Naive thymus-derived CD4-positive, alpha-beta T cell (primary cell): ENCODE results near the gene PRIM2. TPM values are rescaled to one million over a fixed set of nuclear protein-coding genes. Genes with fewer than 3 reads are reported as not detected.

Experiments used
- ATAC-seq: fragments of 150-1000 bp; cut with Tn5 transposase; 2 replicates; pipeline ENCODE4 v1.10.0; 2021; ENCODE audit warnings: mild to moderate bottlenecking, moderate library complexity
- CTCF ChIA-PET: fragments of 350-600 bp; sonication (Branson Sonifier 250); formaldehyde crosslinking; loops from one replicate; lab custom pipeline; 2021; ENCODE audit warnings: antibody characterized with exemption; lab: Charles Lee
- POLR2A ChIA-PET: fragments of 350-600 bp; sonication (Branson Sonifier 250); formaldehyde crosslinking; loops from one replicate; lab custom pipeline; 2021; ENCODE audit warnings: antibody characterized with exemption, inconsistent platforms; lab: Charles Lee
- DNase-seq, 9 donors: peaks; one replicate each; pipeline versions ENCODE4 v3.0.0 to v3.0.0-alpha.2; 2020 to 2022; ENCODE audit warnings: mixed read lengths in 1 of 9
- H3K27ac ChIP-seq: one replicate; pipeline ENCODE4 v1.7.0; 2013; ENCODE audit warnings: mild to moderate bottlenecking, low read depth, low read length, moderate library complexity
- H3K27me3 ChIP-seq, 2 donors: one replicate each; pipeline ENCODE4 v1.7.0; 2013; ENCODE audit warnings: low read length in 2 of 2, mild to moderate bottlenecking in 2 of 2, moderate library complexity in 2 of 2; ENCODE audit not compliant: control insufficient read depth in 2 of 2, insufficient read depth in 2 of 2
- H3K36me3 ChIP-seq, 3 experiments: 1 replicate in 2 of 3; 2 replicates in 1 of 3; pipeline ENCODE4 v1.7.0; 2013; ENCODE audit warnings: low read length in 3 of 3, mild to moderate bottlenecking in 3 of 3, moderate library complexity in 1 of 3; ENCODE audit not compliant: insufficient read depth in 3 of 3, control insufficient read depth in 2 of 3
- H3K4me1 ChIP-seq, 2 donors: one replicate each; pipeline ENCODE4 v1.7.0; 2013; ENCODE audit warnings: low read length in 2 of 2, mild to moderate bottlenecking in 2 of 2, moderate library complexity in 1 of 2; ENCODE audit not compliant: control insufficient read depth in 2 of 2, insufficient read depth in 2 of 2
- H3K4me3 ChIP-seq: 2 replicates; pipeline ENCODE4 v1.7.0; 2013; ENCODE audit warnings: mild to moderate bottlenecking, low read length
- H3K9me3 ChIP-seq, 3 experiments: 1 replicate in 2 of 3; 2 replicates in 1 of 3; pipeline ENCODE4 v1.7.0; 2013; ENCODE audit warnings: low read length in 3 of 3; ENCODE audit not compliant: control insufficient read depth in 2 of 3
- H3K27ac Mint-ChIP-seq, 9 donors: one replicate each; pipeline ENCODE4 v1.8.0; 2020 to 2022; ENCODE audit warnings: mixed read lengths in 9 of 9, mild to moderate bottlenecking in 8 of 9, moderate library complexity in 5 of 9, inconsistent platforms in 2 of 9
- H3K27me3 Mint-ChIP-seq, 5 donors: one replicate each; pipeline ENCODE4 v1.8.0; 2021 to 2022; ENCODE audit warnings: mixed read lengths in 5 of 5, mild to moderate bottlenecking in 1 of 5
- H3K36me3 Mint-ChIP-seq, 5 donors: one replicate each; pipeline ENCODE4 v1.8.0; 2020 to 2022; ENCODE audit warnings: mixed read lengths in 5 of 5, mild to moderate bottlenecking in 3 of 5, inconsistent platforms in 1 of 5
- H3K4me1 Mint-ChIP-seq, 7 donors: one replicate each; pipeline ENCODE4 v1.8.0; 2020 to 2022; ENCODE audit warnings: mixed read lengths in 7 of 7, mild to moderate bottlenecking in 3 of 7, inconsistent platforms in 1 of 7
- H3K4me3 Mint-ChIP-seq, 10 donors: one replicate each; pipeline ENCODE4 v1.8.0; 2020 to 2022; ENCODE audit warnings: mild to moderate bottlenecking in 10 of 10, mixed read lengths in 10 of 10, moderate library complexity in 6 of 10, inconsistent platforms in 2 of 10
- H3K9me3 Mint-ChIP-seq, 11 donors: one replicate each; pipeline ENCODE4 v1.8.0; 2020 to 2022; ENCODE audit warnings: mixed read lengths in 11 of 11, mild to moderate bottlenecking in 4 of 11, inconsistent platforms in 1 of 11, moderate library complexity in 1 of 11
- intact Hi-C, 2 donors: fragments of 100-400 bp; cut with micrococcal nuclease; formaldehyde crosslinking; loops; one replicate each; pipeline ENCODE4 v1.15.1; 2023
- polyA plus RNA-seq, 2 donors: library from polyadenylated mRNA; unstranded; fragments of 300-500 nt; fragmentation: Illumina TruSeq; gene quantifications; one replicate each; pipeline ENCODE4 v1.2.3, GENCODE V29; 2021
- total RNA-seq, 6 experiments: library from RNA in 5 of 6; stranded (reverse) in 5 of 6; gene quantifications; 1 replicate in 5 of 6; 2 replicates in 1 of 6; pipeline ENCODE4 v1.2.3 and lab custom pipeline; 2021 to 2026

PRIM2 gene
- total and polyA plus RNA-seq, 7 experiments from 2014 or later: 7.2 to 33.2 (median 11.9) TPM

GRCh38 chr6:57298741-57299140 lies 18.7 kb upstream of the PRIM2 start:
- no peaks in the 10 kb centered on the region for H3K9me3 Mint-ChIP-seq
- DNase-seq (no peak), ATAC-seq (no peak)
- H3K4me1 Mint-ChIP-seq: no peaks in the 10 kb centered on the region
- Histone ChIP-seq H3K27ac (no peak overlapping the region), H3K36me3 (no peaks in the 10 kb centered on the region), H3K4me3 (no peak overlapping the region), H3K9me3 (no peaks in the 10 kb centered on the region), H3K27me3 (no peaks in the 10 kb centered on the region), H3K4me1 (no peaks in the 10 kb centered on the region)
- no peak overlapping the region for H3K4me3 Mint-ChIP-seq
- CTCF ChIA-PET: no interaction called here
- H3K27ac Mint-ChIP-seq: no peak overlapping the region
- H3K27me3 Mint-ChIP-seq: peaks cover 0 to 6% (median 0%) of the 10 kb centered on the region in 5 donors
- H3K36me3 Mint-ChIP-seq: no peaks in the 10 kb centered on the region
- POLR2A ChIA-PET: no interaction called here
- intact Hi-C loops: no loop called here

- ChIA-PET POLR2A (no interaction called here), CTCF (no interaction called here)
- H3K4me1 ChIP-seq: no peaks in the 10 kb centered on the region
- H3K27me3 ChIP-seq: no peaks in the 10 kb centered on the region
- H3K36me3 ChIP-seq: no peaks in the 10 kb centered on the region
- H3K4me3 ChIP-seq: no peak overlapping the region
- H3K27ac ChIP-seq: no peak overlapping the region
- no peaks in the 10 kb centered on the region for H3K36me3 Mint-ChIP-seq
- intact Hi-C loops: no loop called here
- peaks cover 0 to 15% (median 6%) of the 10 kb centered on the region in 5 donors for H3K27me3 Mint-ChIP-seq
- no peak overlapping the region for H3K27ac Mint-ChIP-seq
- no peaks in the 10 kb centered on the region for H3K9me3 ChIP-seq
- no peak overlapping the region for H3K4me3 Mint-ChIP-seq
- ATAC-seq (no peak), DNase-seq (no peak)
- no peaks in the 10 kb centered on the region for H3K4me1 Mint-ChIP-seq
- no peaks in the 10 kb centered on the region for H3K9me3 Mint-ChIP-seq
Measured at GRCh38 chr6:57301757-57302156, 15.7 kb upstream of the PRIM2 start.

GRCh38 chr6:57302477-57302876 lies 15.0 kb upstream of the PRIM2 start:
- H3K36me3 ChIP-seq: no peaks in the 10 kb centered on the region
- no peak overlapping the region for H3K27ac ChIP-seq
- intact Hi-C loops: no loop called here
- no peaks in the 10 kb centered on the region for H3K9me3 ChIP-seq
- H3K27ac Mint-ChIP-seq: no peak overlapping the region
- no peaks in the 10 kb centered on the region for H3K27me3 ChIP-seq
- ChIA-PET POLR2A (no interaction called here), CTCF (interaction anchor here (0.6 kb wide), 1 partner anchor 401 kb away, joined by 3 read pairs; no protein-coding TSS in a partner anchor)
- H3K4me1 Mint-ChIP-seq: no peaks in the 10 kb centered on the region
- no peak overlapping the region for H3K4me3 Mint-ChIP-seq
- H3K27me3 Mint-ChIP-seq: peaks cover 0 to 15% (median 8%) of the 10 kb centered on the region in 5 donors
- no peak for DNase-seq
- H3K4me3 ChIP-seq: no peak overlapping the region
- no peaks in the 10 kb centered on the region for H3K36me3 Mint-ChIP-seq
- no peaks in the 10 kb centered on the region for H3K4me1 ChIP-seq
- ATAC-seq: no peak
- H3K9me3 Mint-ChIP-seq: no peaks in the 10 kb centered on the region

DNA sequence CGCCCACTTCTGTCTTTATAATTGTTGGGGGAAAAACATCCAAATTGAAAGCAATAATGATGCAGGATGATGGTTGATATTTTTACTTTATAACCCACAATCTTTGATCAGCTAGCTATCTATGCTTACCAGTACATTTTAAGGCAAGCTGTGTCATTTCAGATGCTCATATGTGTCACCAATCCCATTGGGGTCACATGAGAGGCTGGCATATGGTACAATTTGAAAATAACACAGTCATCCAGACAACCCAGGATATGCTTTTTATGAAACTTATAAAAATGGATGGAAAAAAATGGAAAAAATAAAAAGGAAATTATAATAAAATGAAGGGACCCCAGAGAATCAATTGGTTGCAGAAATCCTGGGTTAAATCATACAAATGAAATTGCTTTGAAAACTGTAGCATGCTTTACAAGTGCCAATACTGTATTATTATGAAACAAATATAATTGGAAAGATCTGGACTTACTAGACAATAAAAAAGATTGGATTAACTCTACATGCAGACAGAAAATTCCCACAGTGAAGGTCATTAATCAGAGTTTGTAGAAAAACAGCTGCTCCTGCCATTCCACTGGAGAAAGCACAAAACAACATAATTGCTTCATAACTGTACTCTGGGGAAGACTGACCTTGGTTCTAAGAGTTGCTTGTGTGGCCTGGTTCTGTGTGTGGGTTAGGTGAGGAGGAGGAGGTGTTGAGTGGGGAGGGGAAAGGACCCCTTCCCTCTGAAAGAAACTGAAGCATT lies 13.3 kb upstream of the PRIM2 start:
- ATAC-seq: no peak
- ChIA-PET CTCF (no interaction called here), POLR2A (no interaction called here)
- Mint-ChIP-seq H3K4me3 (no peak overlapping the region), H3K27ac (no peak overlapping the region), H3K4me1 (no peaks in the 10 kb centered on the region), H3K9me3 (no peaks in the 10 kb centered on the region), H3K27me3 (peaks cover 0 to 14% (median 11%) of the 10 kb centered on the region in 5 donors), H3K36me3 (no peaks in the 10 kb centered on the region)
- H3K36me3 ChIP-seq: no peaks in the 10 kb centered on the region
- H3K9me3 ChIP-seq: no peaks in the 10 kb centered on the region
- H3K27me3 ChIP-seq: no peaks in the 10 kb centered on the region
- H3K4me1 ChIP-seq: no peaks in the 10 kb centered on the region
- no peak overlapping the region for H3K27ac ChIP-seq
- intact Hi-C loops: no loop called here
- no peak overlapping the region for H3K4me3 ChIP-seq
- DNase-seq: no peak

- no peaks in the 10 kb centered on the region for H3K36me3 ChIP-seq
- no peak overlapping the region for H3K4me3 ChIP-seq
- intact Hi-C loops: no loop called here
- Mint-ChIP-seq H3K4me1 (no peaks in the 10 kb centered on the region), H3K27ac (no peak overlapping the region), H3K4me3 (no peak overlapping the region), H3K27me3 (peaks cover 0 to 14% (median 11%) of the 10 kb centered on the region in 5 donors), H3K9me3 (no peaks in the 10 kb centered on the region), H3K36me3 (no peaks in the 10 kb centered on the region)
- CTCF ChIA-PET: no interaction called here
- no peaks in the 10 kb centered on the region for H3K9me3 ChIP-seq
- ATAC-seq (no peak), DNase-seq (no peak)
- no peak overlapping the region for H3K27ac ChIP-seq
- no peaks in the 10 kb centered on the region for H3K27me3 ChIP-seq
- POLR2A ChIA-PET: no interaction called here
- H3K4me1 ChIP-seq: no peaks in the 10 kb centered on the region
Measured at GRCh38 chr6:57305107-57305506, 12.3 kb upstream of the PRIM2 start.

DNA sequence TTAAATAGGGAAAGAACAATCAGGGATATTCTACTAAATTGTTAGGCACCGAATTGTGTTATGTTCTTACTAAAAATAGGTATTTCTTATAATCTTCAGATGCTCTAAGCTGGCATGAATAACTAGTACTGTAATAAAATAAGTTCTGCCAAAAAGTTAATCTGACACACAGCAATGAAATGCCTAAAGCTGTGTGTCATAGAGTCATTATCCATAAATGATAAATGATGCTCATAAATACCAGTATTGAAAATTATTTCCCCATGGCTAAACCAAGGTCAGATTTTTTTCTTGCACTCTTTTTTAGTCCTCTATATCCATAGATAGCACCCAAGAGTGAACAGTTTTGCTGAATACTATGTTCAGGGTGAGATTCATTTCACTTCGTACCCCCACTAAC lies 11.7 kb upstream of the PRIM2 start:
- POLR2A ChIA-PET: no interaction called here
- ATAC-seq: no peak
- intact Hi-C loops: no loop called here
- no peaks in the 10 kb centered on the region for H3K4me1 Mint-ChIP-seq
- no peaks in the 10 kb centered on the region for H3K27me3 ChIP-seq
- H3K4me1 ChIP-seq: no peaks in the 10 kb centered on the region
- CTCF ChIA-PET: no interaction called here
- no peak overlapping the region for H3K4me3 ChIP-seq
- no peaks in the 10 kb centered on the region for H3K36me3 ChIP-seq
- no peak for DNase-seq
- H3K4me3 Mint-ChIP-seq: no peak overlapping the region
- no peak overlapping the region for H3K27ac Mint-ChIP-seq
- H3K9me3 Mint-ChIP-seq: no peaks in the 10 kb centered on the region
- H3K27ac ChIP-seq: no peak overlapping the region
- H3K27me3 Mint-ChIP-seq: peaks cover 0 to 14% (median 11%) of the 10 kb centered on the region in 5 donors
- H3K9me3 ChIP-seq: no peaks in the 10 kb centered on the region
- H3K36me3 Mint-ChIP-seq: no peaks in the 10 kb centered on the region

- H3K27me3 ChIP-seq: no peaks in the 10 kb centered on the region
- Mint-ChIP-seq H3K36me3 (no peaks in the 10 kb centered on the region), H3K4me1 (no peaks in the 10 kb centered on the region), H3K27me3 (peaks cover 0 to 14% (median 11%) of the 10 kb centered on the region in 5 donors), H3K27ac (no peak overlapping the region), H3K4me3 (no peak overlapping the region), H3K9me3 (no peaks in the 10 kb centered on the region)
- no peaks in the 10 kb centered on the region for H3K9me3 ChIP-seq
- no peaks in the 10 kb centered on the region for H3K4me1 ChIP-seq
- no peaks in the 10 kb centered on the region for H3K36me3 ChIP-seq
- ChIA-PET POLR2A (no interaction called here), CTCF (no interaction called here)
- DNase-seq (no peak), ATAC-seq (no peak)
- H3K4me3 ChIP-seq: no peak overlapping the region
- intact Hi-C loops: no loop called here
- H3K27ac ChIP-seq: no peak overlapping the region
Measured at GRCh38 chr6:57306273-57306672, 11.2 kb upstream of the PRIM2 start.
